SKM-1 treated with dmso at 0.1 percent for 144 hours (cell line): ENCODE measurements around the gene ZMIZ1.

Experiments used
- DNase-seq: peaks from one replicate; lab custom pipeline; 2025; ENCODE audit not compliant: unreplicated experiment; lab: John Stamatoyannopoulos, UW

Gene ZMIZ1

DNA sequence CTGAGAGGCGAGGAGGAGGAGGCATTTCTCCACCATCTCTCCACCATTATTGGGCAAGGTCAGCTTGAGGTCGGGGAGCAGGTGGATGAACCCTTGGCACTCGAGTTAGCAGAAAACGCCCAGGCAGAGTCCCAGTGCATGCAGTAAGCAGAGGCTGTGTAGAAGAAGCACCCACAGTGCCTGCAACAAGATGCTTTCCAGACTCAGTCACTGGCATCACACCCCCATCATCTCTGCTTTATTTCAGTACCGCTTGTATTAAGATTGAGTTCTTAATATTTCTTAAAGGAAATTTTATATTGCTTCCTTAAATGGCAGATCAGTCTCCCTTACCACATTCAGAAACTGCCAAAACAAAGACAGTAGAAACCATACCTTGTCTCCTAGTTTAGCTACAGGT lies 156.2 kb downstream of the ZMIZ1 start:
- DNase-seq = no peak

DNA sequence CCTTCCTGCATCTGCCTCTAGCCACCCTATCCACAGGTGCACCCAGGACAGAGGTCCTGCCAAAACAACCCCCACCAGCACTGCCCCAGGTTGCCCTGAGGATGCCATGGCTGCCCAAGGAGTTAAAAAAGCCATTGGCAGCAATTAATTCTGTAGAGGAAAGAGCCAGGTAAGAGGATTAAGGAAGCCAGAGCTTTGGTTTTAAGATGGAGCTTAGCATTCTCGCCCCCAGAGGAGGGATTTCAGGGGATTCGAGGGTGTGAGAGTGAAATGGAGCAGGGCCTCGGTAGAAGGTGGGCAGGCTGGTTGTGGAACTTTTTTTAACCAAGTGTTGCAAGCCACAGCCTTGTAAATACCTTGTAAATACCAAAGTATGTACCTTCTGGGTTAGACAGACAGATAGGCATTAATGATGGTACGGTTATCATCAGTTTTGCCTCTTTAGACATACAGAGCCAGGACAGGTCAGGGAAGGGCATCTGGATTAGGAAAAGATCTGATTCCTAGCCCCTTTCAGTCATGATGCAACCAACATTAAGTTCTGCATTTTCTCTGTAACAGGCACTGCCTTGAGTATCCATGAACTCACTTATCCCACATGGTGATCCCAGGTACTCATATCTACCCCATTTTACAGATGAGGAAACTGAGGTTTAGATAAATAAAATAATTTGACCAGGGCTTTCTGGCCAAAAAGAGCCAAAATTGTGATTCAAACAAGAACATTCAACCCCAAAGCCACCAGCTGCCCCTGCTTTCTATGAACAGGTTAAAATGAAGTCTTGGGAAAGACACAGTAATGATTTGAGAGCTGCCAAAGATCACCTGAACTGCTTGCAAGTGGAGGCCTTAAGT lies 157.9 kb downstream of the ZMIZ1 start:
- no peak for DNase-seq

DNA sequence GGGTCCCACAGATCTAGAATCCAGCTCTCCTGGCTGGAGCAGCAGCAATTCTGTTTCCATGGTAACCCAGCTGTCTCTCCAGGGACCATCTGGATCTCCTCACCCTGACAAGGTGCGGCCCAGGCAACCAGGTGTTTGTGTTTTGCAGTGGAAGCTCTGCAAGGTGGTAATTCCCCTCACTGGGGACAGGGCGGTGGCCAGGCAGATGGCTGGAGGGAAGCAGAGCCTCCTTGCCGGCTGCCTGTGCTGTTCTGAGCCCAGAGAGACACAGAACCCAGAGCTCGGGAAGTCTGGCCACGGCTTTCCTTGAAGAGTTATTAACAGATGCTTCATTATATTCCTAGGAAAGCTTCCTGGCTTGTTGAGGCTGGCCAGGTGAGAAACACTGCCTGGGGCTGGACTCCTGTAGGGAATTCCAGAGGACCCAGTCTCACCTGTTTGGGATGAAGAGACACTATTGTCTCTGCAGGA lies 160.3 kb downstream of the ZMIZ1 start:
- DNase-seq = no peak

DNA sequence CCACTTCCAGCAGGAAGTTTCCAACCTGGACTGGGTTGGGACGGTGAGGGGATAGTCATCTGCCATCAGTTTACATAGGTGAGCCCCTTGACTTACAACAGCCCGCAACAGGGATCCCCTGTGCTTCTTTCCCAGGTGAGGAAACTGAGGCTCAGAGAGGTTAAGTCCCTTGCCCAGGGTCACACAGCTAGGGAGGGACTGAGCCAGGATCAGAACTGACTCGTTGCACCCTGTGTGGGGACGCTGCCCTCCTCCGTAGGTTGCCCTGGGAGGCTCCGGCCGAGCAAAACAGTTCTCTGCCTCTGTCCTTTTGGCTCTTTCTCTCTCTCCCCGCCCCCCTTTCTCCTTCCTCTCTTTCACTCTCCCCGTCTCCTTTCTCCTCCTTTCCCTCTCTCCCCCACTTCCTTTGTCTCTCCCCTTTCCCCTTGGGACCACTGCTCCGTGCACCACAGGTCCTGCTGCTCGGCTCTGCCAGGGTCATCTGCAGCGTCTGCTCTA lies 161.1 kb downstream of the ZMIZ1 start:
- no peak for DNase-seq

DNA sequence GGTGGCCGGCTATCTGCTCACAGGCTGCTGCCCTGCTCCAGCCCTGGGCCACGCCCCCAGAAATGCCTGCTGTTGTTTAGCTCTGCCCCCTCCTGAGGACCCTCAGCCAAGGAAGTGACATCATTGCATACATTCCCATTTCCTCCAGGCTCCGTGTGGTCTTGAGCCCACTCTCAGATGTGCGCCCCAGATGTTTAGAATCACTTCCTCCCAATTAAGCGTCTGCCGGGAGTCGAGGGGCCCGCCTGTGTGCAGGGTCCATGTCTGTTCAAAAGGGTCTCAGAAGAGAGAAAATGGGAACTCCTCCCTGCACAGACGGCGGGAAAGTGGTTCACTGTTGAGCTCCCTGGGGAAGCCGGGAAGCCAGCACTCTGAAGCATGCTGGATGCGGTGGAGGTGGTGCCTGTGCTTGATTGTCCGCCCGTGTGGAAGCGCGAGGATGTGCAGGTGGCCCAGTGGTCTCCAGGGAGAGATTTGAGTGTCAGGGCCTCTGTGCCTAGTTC lies 161.6 kb downstream of the ZMIZ1 start:
- DNase-seq = no peak

DNA sequence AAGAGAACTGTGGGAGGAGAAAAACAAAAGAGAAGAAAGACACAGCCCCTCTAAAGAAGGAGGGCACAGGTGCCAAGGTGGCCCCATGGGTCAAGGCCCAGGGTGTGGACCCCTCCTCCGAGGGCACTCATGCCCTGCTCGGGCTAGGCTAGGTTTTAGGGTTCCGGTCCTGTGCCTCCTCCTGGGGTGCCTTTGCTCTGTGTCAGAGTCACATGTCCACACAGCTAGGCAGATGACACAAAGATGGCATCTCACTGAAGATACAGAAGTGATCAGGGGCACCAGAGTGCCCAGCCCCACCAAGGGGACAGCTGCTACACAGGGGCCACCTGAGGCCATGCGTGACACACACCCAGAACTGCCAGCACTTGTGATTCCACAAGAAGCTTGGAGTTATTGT lies 162.1 kb downstream of the ZMIZ1 start:
- DNase-seq = no peak

DNA sequence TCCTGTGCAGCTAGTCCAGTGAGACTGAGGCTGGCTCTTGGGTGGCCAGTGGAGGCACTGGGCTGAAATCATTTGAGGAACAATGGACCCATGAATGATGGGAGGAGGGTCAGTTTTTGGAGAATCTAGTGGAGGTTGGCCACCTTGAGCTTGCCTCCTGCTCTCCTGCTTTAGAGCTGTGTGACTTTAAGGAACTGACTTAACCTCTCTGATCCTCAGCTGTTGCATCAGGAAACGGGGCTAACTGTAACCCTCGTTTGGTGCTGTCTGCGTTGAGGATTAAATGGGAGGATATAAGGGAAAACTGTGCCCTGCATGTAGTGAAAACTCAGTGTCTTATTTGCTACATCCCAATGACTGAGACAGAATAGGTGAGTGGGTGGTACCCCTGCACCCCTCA lies 163.1 kb downstream of the ZMIZ1 start:
- no peak for DNase-seq

DNA sequence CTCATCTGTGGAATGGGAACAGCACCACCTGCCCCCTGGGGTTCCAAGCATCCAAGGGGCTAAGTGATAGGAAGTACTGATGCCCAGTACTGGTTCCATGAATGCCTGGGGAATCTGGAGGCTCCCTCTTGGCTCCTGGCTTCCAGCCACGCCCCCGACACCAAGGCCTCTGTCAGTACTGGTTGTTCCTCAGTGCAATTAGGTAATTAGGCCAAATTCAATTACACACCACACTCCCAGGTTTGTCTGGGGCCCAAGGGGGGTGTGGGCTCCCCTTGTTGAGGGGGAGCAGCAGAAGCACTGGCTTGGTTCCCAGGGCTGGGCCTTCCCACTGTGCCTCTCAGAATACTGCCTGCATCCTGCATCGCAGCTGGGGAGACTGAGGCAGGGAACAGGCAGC lies 164.1 kb downstream of the ZMIZ1 start:
- no peak for DNase-seq

DNA sequence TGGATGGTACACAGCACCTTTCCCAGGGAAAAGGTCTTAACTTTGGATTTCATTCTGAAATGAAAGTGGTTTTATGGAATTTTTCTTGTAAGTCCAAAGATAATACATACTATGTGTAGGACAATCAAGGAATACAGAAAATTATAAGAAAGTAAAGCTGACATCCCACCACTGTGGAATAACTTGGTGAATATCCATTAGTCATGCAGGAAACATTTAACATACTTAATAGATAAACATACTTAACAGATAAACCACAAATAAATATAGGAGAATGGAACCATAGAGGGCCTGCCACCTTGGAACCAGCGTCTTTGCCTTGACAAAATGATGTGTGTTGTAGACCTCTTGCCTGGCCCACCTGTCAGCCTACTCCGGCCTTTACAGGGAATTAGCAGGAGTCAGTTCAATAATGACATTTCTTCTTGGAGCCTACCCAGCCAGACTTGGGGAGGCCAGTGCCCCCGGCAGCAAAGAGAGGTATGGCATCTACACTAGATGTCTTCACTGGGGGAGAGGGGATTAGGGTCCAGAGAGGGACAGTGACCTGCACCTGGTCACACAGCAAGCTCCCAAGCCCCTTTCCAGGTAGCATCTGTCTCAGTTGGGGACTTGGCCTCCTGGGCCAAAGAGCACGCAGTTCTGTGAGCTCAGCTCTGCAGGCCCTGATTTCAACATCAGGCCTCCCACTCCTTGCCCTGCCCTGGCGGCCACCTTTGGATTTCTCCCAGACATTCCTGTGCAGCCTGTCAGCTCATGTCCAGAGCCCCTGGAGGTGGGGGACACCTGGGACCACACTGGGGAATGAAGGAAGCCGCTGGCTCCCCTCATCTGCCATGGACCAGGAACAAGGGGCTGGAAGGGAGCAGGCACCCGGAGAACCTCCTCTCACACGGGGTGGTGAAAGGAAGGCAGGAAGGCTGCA lies 165.9 kb downstream of the ZMIZ1 start:
- DNase-seq = no peak

DNA sequence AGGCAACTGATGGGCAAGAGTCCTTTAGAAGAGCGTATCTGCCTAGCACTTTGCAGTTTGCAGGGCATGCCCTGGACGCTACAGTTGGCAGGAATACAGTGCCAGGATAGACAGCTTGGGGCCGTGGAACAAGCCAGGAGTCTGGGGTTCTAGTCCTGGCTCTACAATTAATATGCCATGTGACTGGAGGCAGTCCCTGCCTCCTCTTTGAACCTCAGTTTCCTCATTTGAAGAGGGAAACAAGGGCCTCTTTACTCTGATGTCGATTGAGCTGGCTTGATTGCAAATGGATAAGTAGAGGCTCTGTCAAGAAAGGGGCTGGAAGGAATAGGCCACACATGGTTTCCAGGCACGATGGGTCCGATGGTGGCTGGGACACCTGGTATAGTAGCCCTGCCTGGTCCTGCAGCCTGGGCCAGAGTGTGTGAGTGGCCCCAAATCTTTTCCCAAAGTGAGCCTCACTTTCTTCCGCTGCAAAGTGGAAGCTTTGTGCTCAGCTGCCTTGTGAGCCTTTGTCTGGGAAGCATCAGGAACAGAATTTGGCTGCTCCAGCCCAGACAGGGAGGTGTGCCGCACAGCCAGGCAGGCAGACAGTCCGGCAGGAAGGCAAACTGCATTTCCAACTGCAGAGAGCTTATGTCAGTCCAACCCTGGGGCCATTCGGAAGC lies 167.1 kb downstream of the ZMIZ1 start:
- DNase-seq = no peak

DNA sequence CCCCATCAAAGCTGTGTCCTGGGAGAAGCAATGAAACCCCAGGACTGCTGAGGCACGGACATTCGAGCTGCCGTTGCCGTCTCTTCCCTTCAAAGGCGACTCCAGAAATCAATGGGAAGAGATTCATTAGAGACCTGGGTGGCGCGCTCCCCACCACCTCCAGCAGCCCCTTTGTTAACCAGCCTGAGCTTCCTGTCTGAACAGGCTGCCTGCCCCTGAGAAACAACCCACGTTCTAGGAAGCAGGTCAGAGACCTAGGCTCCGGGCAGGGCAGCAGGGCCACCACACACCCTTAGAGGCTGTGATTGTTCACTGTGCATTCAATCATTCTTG lies 167.6 kb downstream of the ZMIZ1 start:
- DNase-seq = no peak

DNA sequence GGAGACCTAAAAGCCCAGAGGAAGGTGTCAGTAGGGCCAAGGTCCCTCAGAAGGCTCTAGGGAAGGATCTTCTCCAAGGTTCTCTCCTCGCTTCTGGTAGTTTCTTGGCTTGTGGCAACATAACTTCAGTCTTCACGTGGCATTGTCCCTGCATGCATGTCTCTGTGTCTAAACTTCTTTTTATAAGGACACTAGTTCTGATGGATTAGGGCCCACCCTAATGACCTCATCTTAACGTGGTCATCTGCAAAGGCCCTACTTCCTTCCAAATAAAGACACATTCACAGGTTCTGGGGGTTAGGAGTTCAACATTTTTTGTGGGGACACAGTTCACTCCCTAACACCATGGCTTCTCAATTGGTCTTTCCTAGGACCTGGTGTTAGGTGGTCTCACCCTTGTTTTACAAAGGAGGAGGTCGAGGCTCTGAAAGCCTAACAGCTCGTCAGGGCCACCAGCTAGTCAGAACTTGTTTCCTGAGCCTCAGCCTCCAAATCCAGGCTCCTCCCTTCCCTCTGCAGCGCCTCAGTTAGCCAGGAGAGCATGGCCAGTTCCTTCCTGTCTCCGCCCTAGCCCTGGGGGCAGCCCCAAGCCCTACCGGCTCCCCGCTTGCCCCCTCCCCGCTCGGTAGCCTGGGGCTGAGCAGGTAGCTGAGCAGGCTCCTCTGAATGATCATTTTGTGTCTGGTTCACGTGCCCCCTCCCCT lies 168.8 kb downstream of the ZMIZ1 start:
- no peak for DNase-seq

DNA sequence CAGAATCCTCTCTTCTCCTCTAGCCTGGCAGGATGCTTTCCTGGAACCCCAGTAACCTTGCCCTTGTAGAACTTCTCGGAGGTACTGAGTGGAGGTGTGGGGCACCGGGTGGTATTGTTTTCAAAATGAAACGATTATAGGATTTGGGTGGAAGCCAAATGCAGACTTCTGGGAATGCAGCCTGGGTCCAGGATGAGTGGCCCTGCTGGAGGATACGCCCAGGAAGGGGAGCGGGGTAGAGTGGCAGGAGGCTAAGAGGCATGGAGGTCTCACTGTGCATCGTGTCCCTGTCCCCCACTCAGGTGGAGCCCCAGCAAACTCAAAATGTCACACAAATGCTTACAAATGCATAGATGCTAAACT lies 169.4 kb downstream of the ZMIZ1 start:
- DNase-seq = no peak

DNA sequence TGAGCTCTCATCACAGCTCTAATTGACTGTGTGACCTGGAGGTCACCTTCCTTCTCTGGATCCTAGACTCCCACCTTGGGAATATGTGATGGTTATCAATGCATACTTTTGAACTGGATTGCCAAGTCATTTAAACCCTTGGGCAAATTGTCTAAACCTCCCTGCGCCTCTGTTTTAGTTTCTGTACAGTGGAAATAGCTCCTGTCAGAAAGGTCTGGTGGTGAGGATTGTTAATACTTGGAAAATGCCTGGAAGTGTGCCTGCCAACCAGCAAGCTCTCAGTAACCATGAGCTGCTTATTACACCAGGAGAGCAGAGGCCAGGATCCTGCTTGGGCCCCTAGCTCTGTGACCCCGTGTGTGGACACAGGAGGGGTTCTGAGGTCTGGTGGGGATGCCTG lies 169.8 kb downstream of the ZMIZ1 start:
- no peak for DNase-seq

DNA sequence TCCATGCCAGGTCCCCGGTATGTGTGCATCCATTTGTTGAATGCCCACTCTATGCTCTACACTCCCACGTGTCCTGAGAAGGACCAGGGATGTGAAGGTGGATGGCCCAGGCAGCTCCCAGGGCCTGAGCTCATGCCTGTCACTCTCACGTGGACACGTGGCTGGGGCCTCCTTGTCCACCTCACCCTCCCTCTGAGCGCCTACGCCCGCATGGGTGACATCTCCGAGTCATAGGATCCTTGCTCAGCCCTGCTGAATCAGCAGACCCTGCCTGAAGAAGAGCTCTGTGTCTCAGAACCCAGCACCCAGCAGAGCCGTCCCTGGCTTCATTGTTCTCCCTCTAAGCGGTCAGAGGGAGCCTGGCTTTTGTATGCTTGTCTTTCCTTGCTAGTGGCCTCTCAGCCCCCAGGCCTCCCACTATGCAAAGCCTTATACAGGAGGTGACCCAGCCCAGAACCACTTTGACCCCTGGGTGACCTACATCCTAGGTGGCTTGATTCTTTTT lies 170.6 kb downstream of the ZMIZ1 start:
- DNase-seq = no peak

DNA sequence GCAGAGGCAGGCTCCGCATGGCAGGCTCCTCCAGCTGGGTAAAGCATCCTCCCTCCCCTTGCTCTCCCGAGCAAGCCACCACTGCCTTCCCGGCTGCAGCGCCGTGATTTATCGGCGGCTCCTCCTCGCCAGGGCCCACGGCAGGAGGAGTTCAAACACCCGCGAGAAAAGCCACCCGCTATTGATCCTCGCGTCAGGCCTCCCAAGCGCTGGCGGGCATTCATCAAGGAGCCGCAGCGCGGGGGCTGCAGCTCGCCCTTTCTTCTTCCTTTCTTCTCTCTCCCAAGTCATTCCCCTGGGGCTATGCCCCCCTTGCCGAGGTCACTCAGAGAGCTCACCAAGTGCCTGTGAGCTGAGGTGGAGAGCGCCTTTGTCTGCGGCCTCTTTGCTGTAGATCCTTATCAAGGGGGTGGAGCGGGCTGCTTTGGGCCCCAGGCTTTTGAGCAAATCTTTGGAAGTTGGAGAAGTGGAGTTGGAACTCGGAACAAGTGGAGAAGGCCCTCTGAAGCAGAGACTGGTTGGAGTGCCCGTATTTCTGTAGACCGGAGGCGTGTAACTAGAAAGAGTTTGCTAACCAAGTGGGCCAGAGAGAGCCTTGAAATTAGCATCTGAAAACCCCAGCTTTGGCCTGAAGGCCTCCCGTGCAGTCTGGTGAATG lies 171.3 kb downstream of the ZMIZ1 start:
- DNase-seq = no peak

DNA sequence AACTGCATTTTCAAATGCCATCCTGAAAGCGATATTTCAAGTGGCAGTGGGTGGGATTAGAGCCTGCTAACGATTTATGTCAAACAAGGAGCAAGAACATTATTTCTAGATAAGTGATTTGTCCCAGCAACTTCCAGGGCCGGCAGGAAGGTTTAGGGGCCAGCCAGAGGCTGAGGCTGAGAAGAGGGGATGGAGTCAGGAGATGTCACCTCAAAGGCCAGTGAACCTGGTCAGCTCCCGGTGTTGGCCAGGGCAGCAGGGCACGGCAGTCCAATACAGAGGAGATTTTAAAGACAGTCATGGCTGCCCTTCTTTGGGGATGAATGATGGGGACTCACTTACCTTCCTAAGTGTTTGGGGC lies 172.8 kb downstream of the ZMIZ1 start:
- no peak for DNase-seq

DNA sequence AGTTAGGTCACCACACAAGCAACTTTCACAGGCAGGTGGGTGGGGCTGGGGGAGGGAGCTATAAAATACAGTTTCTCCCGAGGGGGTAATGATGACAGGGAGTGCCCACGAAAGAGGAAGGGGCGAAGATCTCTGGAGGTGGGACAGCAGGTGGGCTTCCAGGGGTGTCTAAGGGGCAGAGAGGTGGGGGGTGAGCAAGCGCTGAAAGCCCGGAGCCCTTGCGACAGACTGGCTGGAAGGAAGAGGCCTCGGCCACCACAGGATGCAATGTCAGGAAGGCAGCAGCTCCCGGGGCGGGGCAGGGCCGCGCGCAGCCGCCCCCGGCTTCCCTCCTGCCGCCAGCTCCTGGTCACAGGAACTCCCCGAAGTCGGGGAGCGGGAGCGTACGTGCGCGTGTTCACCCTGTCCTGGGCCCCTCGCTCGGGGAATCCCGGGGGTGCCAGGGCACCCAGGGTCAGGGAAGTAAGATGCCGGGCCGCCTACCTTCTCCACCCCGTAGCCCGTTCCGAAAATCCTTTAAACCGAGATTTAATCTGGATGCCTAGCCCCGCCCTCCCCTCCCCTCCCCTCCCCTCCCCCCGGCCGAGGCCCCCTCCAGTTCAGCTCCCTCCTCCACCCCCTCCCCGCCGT lies 173.3 kb downstream of the ZMIZ1 start:
- DNase-seq = peak; percentile 66

DNA sequence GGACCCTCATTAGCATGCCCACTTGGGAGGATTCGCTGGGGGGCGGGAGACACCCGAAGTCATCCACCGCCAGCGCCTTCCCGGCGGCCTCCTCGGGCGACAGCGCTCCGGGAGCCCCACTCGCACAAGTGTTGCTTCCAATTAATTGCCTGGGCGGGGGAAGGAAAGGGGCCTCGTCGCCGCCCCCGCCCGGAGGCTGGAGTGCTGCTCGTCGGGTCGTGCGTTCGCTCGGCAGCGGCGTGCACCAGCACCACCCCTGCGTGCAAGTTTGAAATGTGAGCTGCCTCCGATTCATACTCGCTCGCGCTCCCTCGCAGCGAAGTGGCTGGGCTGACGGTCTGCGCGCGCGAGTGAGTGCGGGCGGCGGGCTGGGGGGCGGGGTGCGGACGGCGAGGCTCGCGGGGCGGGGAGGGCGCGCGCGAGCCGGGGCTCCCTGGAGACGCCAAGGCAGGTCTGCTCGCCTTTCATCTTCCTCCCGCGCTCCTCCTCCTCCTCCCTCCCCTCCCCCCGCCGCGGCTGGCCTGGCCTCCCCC lies 173.9 kb downstream of the ZMIZ1 start:
- DNase-seq = peak; percentile 53
